Right forelimb (tissue), 1 donor: ENCODE data around the gene B3GALT5.
"Not testable (repeated sequence)": the region's sequence is repeated elsewhere in the genome, so short reads cannot be mapped to it uniquely, and the experiment has no call there.

Experiments
- DNase-seq: peaks from one replicate; pipeline ENCODE4 v3.0.0-alpha.2; 2018

The B3GALT5 gene

DNA sequence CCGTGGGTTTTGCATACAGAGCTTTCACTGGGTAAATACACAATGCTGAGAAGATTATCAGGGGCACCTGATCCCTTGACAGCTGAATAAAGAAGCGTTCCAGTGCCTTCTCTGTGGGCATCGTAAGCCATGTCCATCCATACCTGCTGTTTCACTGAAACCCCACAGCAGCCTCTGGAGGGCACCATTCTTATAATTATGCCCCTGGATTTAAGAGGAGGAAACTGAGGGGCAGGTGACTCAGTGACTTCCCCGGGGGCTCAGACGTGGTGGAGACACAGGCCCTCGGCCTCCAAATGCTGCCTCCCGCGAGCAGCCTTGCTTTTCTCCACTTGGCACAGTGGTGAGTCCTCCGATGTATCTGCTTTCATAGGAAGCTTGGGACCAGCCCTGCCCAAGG lies 56.7 kb downstream of the B3GALT5 start:
- no peak for DNase-seq

- DNase-seq, result no peak
These were observed 57.4 kb downstream of the B3GALT5 start for GRCh38 chr21:39669976-39670661.

GRCh38 chr21:39670701-39671100 lies 58.0 kb downstream of the B3GALT5 start:
- no peak for DNase-seq

GRCh38 chr21:39671986-39672385 lies 59.2 kb downstream of the B3GALT5 start:
- DNase-seq, result no peak

- DNase-seq, result no peak
These were observed 60.4 kb downstream of the B3GALT5 start for GRCh38 chr21:39673163-39673562.

GRCh38 chr21:39673736-39674135 lies 61.0 kb downstream of the B3GALT5 start:
- no peak for DNase-seq

- DNase-seq, result no peak
These were observed 62.1 kb downstream of the B3GALT5 start for GRCh38 chr21:39674801-39675200.

GRCh38 chr21:39675590-39675989 lies 62.9 kb downstream of the B3GALT5 start:
- DNase-seq, result no peak

DNA sequence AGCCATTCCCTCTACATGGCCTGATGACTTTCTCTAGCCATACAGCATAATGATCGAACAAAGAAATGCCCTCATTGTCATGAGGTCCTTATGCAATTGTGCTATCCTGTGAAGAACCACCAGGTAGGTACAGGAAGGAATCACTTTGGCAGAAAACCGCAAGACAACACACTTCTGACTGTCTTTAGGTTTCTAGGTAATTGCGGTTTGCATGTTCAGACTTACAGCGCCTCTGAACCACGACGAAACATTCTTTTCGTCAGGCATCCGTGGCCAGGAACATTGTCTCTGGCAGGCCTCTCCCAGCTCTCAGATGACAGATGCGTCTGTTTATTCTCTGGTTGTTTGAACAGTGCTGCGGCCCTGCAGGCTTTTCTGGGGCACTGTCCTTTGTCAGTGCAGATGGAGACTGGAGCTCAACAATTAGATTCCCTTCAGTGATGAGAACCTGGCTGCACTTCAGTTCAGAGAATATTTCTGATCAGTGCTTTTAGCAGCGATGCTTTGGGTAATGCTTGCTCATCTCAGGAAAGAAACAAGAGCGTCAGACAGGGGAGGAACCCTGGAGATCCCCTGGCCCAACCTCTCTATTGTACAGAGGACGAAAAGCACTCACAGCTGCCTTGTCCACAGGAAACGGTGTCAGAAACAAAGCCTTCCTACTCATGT lies 63.4 kb downstream of the B3GALT5 start:
- no peak for DNase-seq

- DNase-seq, result no peak
These were observed 67.5 kb downstream of the B3GALT5 start for GRCh38 chr21:39680216-39680615.

DNA sequence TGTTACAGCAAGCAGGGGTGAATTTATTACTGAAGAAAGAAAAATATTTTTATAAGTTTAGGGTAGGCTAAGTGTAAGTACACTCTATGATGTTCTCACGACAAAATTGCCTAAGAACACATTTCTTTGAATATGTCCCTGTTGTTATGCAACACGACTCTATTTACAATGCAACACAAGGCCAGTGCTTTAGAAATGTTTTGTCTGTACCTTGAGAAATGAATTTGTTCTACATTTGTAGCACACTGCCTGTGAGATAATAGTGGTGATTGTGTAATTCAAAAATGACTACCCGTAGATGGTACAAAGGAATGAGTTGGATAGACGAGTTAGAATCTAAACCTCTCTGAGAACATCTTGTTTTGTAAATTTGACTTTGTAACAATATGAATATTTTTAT lies 68.5 kb downstream of the B3GALT5 start:
- DNase-seq, result no peak

GRCh38 chr21:39681845-39682244 lies 69.1 kb downstream of the B3GALT5 start:
- no peak for DNase-seq

DNA sequence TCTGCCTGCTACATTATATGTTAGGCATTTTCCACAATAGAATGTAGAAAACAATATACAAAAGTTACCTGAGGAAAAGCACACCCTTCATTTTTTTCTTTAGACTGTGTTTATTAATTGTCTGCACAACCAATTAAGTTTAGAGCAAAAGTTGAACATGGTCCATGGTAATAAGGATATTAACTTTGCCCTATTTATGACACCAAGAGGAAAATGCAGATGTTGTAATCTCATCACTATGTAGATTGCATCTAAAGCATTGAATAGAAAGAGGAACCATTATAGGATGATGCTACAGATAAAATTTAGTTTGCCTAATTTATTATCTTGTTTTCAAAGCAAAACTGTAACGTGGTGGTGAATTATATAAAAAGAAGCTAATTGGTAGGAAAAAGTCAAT lies 72.5 kb downstream of the B3GALT5 start:
- no peak for DNase-seq

- DNase-seq, result no peak
These were observed 73.3 kb downstream of the B3GALT5 start for GRCh38 chr21:39685991-39686390.

- no peak for DNase-seq
These were observed 74.1 kb downstream of the B3GALT5 start for GRCh38 chr21:39686646-39687468.

- no peak for DNase-seq
These were observed 75.3 kb downstream of the B3GALT5 start for GRCh38 chr21:39688010-39688409.

DNA sequence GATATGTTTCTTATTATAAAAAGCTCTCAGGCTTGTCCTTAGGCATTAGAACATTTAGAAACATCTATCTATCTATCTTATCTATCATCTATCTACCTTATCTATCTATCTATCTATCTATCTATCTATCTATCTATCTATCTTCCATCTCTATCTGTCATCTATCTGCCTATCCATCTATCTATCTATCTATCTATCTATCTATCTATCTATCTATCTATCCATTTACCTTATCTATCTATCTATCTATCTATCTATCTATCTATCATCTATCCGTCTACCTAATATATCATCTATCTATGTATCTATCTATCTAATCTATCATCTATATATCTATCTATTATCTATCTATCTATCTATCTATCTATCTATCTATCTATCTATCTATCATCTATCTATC lies 77.1 kb downstream of the B3GALT5 start:
- not testable (repeated sequence) for DNase-seq

DNA sequence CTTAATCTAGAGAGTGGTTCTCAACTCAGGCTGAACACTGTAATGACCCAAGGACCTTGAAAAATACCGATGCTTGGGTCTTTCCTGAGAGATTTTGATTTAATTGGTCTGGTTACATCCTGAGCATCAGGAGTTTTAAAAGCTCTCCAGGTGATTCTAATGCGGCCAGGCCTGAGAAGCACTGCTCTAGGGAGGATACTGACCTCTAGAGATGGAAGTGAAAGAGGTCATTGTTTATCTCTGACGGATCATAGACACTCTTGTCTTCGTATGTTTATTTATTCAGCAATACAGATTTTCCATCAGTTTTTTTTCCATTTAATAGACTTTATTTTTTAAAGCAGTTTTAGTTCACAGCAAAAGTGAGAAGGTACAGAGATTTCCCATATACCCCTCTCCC lies 77.7 kb downstream of the B3GALT5 start:
- no peak for DNase-seq

GRCh38 chr21:39694750-39695149 lies 82.0 kb downstream of the B3GALT5 start:
- no peak for DNase-seq

- DNase-seq, result no peak
These were observed 83.5 kb downstream of the B3GALT5 start for GRCh38 chr21:39696196-39696595.

GRCh38 chr21:39696618-39697017 lies 83.9 kb downstream of the B3GALT5 start:
- DNase-seq, result no peak

- DNase-seq, result no peak
These were observed 87.6 kb downstream of the B3GALT5 start for GRCh38 chr21:39700318-39700717.

DNA sequence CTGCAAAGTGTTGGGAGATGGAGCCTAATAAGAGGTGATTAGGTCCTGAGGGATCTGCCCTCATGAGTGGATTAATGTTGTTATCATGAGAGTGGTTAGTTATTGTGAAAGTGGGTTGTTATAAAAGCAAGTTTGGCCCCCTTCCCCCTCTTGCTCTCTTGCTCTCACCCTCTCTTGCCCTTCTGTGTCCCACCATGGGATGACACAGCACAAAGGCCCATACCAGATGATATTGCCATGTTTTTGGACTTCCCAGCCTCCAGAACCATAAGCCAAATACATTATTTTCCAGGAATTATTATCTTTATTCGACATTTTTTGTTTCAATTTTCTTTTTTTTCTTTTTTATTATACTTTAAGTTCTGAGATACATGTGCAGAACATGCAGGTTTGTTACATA lies 90.8 kb downstream of the B3GALT5 start:
- DNase-seq, result no peak

DNA sequence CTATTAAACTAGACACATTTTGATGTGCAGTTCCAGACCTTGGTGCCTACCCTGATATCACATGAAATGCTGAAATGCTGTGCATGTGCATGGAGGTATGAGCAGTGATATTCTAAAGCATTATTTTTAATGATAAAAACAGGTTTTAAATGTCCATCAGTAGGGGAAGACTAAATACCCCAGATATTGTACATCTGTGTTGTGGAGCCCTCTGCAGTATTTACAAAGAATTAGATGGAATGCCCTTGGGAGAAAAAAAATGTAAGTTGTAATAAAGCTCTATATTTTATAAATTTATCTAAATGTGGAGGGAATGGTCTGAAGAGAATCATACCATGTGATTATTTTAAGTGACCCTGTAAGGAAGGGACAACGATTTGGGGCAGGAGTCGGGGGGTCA lies 93.1 kb downstream of the B3GALT5 start:
- no peak for DNase-seq
